IgD-negative memory B cell (primary cell): ENCODE results near the gene FBXO31. TPM values are rescaled to one million over a fixed set of nuclear protein-coding genes. Genes with fewer than 3 reads are reported as not detected.
"Not testable (repeated sequence)": the region's sequence is repeated elsewhere in the genome, so short reads cannot be mapped to it uniquely, and the experiment has no call there.

ENCODE experiments used
- H3K27ac Mint-ChIP-seq, 3 donors: one replicate each; pipeline ENCODE4 v1.8.0; 2020 to 2022; ENCODE audit warnings: mild to moderate bottlenecking in 3 of 3, mixed read lengths in 3 of 3, moderate library complexity in 1 of 3
- H3K27me3 Mint-ChIP-seq: one replicate; pipeline ENCODE4 v1.8.0; 2021; ENCODE audit warnings: mixed read lengths
- H3K36me3 Mint-ChIP-seq: one replicate; pipeline ENCODE4 v1.8.0; 2020; ENCODE audit warnings: mild to moderate bottlenecking, mixed read lengths
- H3K4me1 Mint-ChIP-seq, 3 donors: one replicate each; pipeline ENCODE4 v1.8.0; 2020 to 2022; ENCODE audit warnings: mixed read lengths in 3 of 3, mild to moderate bottlenecking in 1 of 3
- H3K4me3 Mint-ChIP-seq, 4 donors: one replicate each; pipeline ENCODE4 v1.8.0; 2020 to 2022; ENCODE audit warnings: mild to moderate bottlenecking in 4 of 4, mixed read lengths in 4 of 4, moderate library complexity in 3 of 4
- H3K9me3 Mint-ChIP-seq, 3 donors: one replicate each; pipeline ENCODE4 v1.8.0; 2020 to 2021; ENCODE audit warnings: mixed read lengths in 3 of 3, mild to moderate bottlenecking in 1 of 3
- polyA plus RNA-seq: library from polyadenylated mRNA; unstranded; fragments of 300-500 nt; fragmentation: Illumina TruSeq; gene quantifications from one replicate; pipeline ENCODE4 v1.2.3, GENCODE V29; 2021

The FBXO31 gene
- polyA plus RNA-seq, 1 donor from 2014 or later = 22.1 TPM

- peak overlapping the region in 1 of 3 donors; percentile 65 for H3K27ac Mint-ChIP-seq
- peak overlapping the region in 2 of 4 donors; percentile 53 to 95 for H3K4me3 Mint-ChIP-seq
- H3K9me3 Mint-ChIP-seq = no peaks in the 10 kb centered on the region
- H3K4me1 Mint-ChIP-seq = peaks cover 32 to 38% (median 33%) of the 10 kb centered on the region in 3 donors
- peaks cover 6% of the 10 kb centered on the region for H3K36me3 Mint-ChIP-seq
- H3K27me3 Mint-ChIP-seq = no peaks in the 10 kb centered on the region
Observed at GRCh38 chr16:87395181-87395842, 11.7 kb upstream of the FBXO31 start.

GRCh38 chr16:87393680-87394055 is 10.1 kb upstream of the FBXO31 start:
- Mint-ChIP-seq H3K4me1 (peaks cover 32 to 39% (median 32%) of the 10 kb centered on the region in 3 donors), H3K9me3 (no peaks in the 10 kb centered on the region), H3K27ac (peak overlapping the region; percentile 75 to 94 (median 85)), H3K4me3 (peak overlapping the region; percentile 89 to 95 (median 93)), H3K27me3 (no peaks in the 10 kb centered on the region), H3K36me3 (peaks cover 6% of the 10 kb centered on the region)

- Mint-ChIP-seq H3K4me1 (peaks cover 33 to 41% (median 38%) of the 10 kb centered on the region in 3 donors), H3K36me3 (peaks cover 6% of the 10 kb centered on the region), H3K9me3 (no peaks in the 10 kb centered on the region), H3K4me3 (peak overlapping the region; percentile 89 to 95 (median 93)), H3K27ac (peak overlapping the region; percentile 75 to 94 (median 85)), H3K27me3 (no peaks in the 10 kb centered on the region)
Observed at GRCh38 chr16:87392821-87393679, 9.5 kb upstream of the FBXO31 start.

GRCh38 chr16:87391950-87392820 is 8.6 kb upstream of the FBXO31 start, which contains the start of gene MAP1LC3B:
TSS of gene MAP1LC3B (plus strand) at chr16:87392336. CDS start at chr16:87392428, 92 bp downstream.
- Mint-ChIP-seq H3K4me1 (peaks cover 33 to 46% (median 44%) of the 10 kb centered on the region in 3 donors), H3K36me3 (peaks cover 6% of the 10 kb centered on the region), H3K27ac (peak within 1 kb of the TSS; percentile 85 to 94 (median 87)), H3K4me3 (peak within 1 kb of the TSS; percentile 89 to 95 (median 93)), H3K27me3 (no peaks in the 10 kb centered on the region), H3K9me3 (no peaks in the 10 kb centered on the region)

GRCh38 chr16:87391324-87391949 is 7.9 kb upstream of the FBXO31 start:
- peaks cover 31 to 48% (median 39%) of the 10 kb centered on the region in 3 donors for H3K4me1 Mint-ChIP-seq
- peak overlapping the region; percentile 81 to 93 (median 86) for H3K4me3 Mint-ChIP-seq
- H3K27ac Mint-ChIP-seq = peak overlapping the region in 2 of 3 donors; percentile 87 to 94
- H3K27me3 Mint-ChIP-seq = no peaks in the 10 kb centered on the region
- H3K9me3 Mint-ChIP-seq = no peaks in the 10 kb centered on the region
- peaks cover 6% of the 10 kb centered on the region for H3K36me3 Mint-ChIP-seq

GRCh38 chr16:87390641-87391323 is 7.2 kb upstream of the FBXO31 start:
- Mint-ChIP-seq H3K4me1 (peaks cover 34 to 51% (median 37%) of the 10 kb centered on the region in 3 donors), H3K4me3 (peak overlapping the region in 3 of 4 donors; percentile 81 to 88 (median 84)), H3K27me3 (no peaks in the 10 kb centered on the region), H3K27ac (peak overlapping the region in 2 of 3 donors; percentile 87 to 94), H3K36me3 (peaks cover 8% of the 10 kb centered on the region), H3K9me3 (no peaks in the 10 kb centered on the region)

- Mint-ChIP-seq H3K4me3 (peak overlapping the region in 1 of 4 donors; percentile 61), H3K27ac (peak overlapping the region in 2 of 3 donors; percentile 46 to 87), H3K4me1 (peaks cover 32 to 48% (median 33%) of the 10 kb centered on the region in 3 donors)
- H3K27me3 Mint-ChIP-seq, H3K9me3 Mint-ChIP-seq, H3K36me3 Mint-ChIP-seq: not testable (repeated sequence)
Observed at GRCh38 chr16:87389914-87390313, 6.3 kb upstream of the FBXO31 start.

- Mint-ChIP-seq H3K27ac (peak overlapping the region in 2 of 3 donors; percentile 31 to 46), H3K4me1 (peaks cover 28 to 42% (median 30%) of the 10 kb centered on the region in 3 donors), H3K4me3 (peak overlapping the region in 2 of 4 donors; percentile 61 to 80), H3K9me3 (no peaks in the 10 kb centered on the region), H3K27me3 (no peaks in the 10 kb centered on the region), H3K36me3 (peaks cover 3% of the 10 kb centered on the region)
Observed at GRCh38 chr16:87389245-87389644, 5.7 kb upstream of the FBXO31 start.

- peaks cover 24 to 38% (median 25%) of the 10 kb centered on the region in 3 donors for H3K4me1 Mint-ChIP-seq
- peak overlapping the region; percentile 95 to 99 (median 96) for H3K27ac Mint-ChIP-seq
- H3K27me3 Mint-ChIP-seq = no peaks in the 10 kb centered on the region
- no peaks in the 10 kb centered on the region for H3K9me3 Mint-ChIP-seq
- peak overlapping the region; percentile 65 to 87 (median 79) for H3K4me3 Mint-ChIP-seq
- H3K36me3 Mint-ChIP-seq = peaks cover 3% of the 10 kb centered on the region
Observed at GRCh38 chr16:87388818-87389134, 5.2 kb upstream of the FBXO31 start.

GRCh38 chr16:87387942-87388817 is 4.6 kb upstream of the FBXO31 start:
- Mint-ChIP-seq H3K27me3 (no peaks in the 10 kb centered on the region), H3K4me1 (peaks cover 19 to 32% (median 19%) of the 10 kb centered on the region in 3 donors), H3K27ac (peak overlapping the region; percentile 95 to 99 (median 96)), H3K36me3 (peaks cover 3% of the 10 kb centered on the region), H3K4me3 (peak overlapping the region; percentile 65 to 87 (median 79)), H3K9me3 (no peaks in the 10 kb centered on the region)

- peak overlapping the region; percentile 96 to 100 (median 99) for H3K27ac Mint-ChIP-seq
- H3K4me1 Mint-ChIP-seq = peaks cover 30 to 43% (median 33%) of the 10 kb centered on the region in 3 donors
- not testable (repeated sequence) for H3K36me3 Mint-ChIP-seq, H3K9me3 Mint-ChIP-seq, H3K27me3 Mint-ChIP-seq
- peak overlapping the region; percentile 85 to 98 (median 90) for H3K4me3 Mint-ChIP-seq
Observed at GRCh38 chr16:87384875-87385167, 1.2 kb upstream of the FBXO31 start.

GRCh38 chr16:87384162-87384874 is 742 bp upstream of the FBXO31 start:
- Mint-ChIP-seq H3K4me3 (peak overlapping the region; percentile 92 to 98 (median 97)), H3K27ac (peak overlapping the region; percentile 96 to 100 (median 99)), H3K4me1 (peaks cover 30 to 43% (median 33%) of the 10 kb centered on the region in 3 donors), H3K27me3 (no peaks in the 10 kb centered on the region), H3K36me3 (peaks cover 7% of the 10 kb centered on the region), H3K9me3 (no peaks in the 10 kb centered on the region)
